K562 (cell line): ENCODE data around the gene CFAP54. TPM values are rescaled to one million over a fixed set of nuclear protein-coding genes. Genes with fewer than 3 reads are reported as not detected.

Source experiments
- ATAC-seq: fragments of 200-7000 bp; cut with Tn5 transposase; 3 replicates; pipeline ENCODE4 v1.9.1; 2020; ENCODE audit warnings: moderate library complexity
- BruUV-seq: library from RNA; stranded (reverse); fragments of 400-500 nt; replicated peaks from 2 replicates; lab custom pipeline; 2021; lab: Mats Ljungman, UMichigan
- CTCF ChIA-PET: fragments of 300-600 bp; formaldehyde crosslinking; extraction: SDS; loops from one replicate; lab custom pipeline; 2021; ENCODE audit warnings: low intra/inter-chr PET ratio; lab: Yijun Ruan, JAX
- POLR2A ChIA-PET: fragments of 300-600, 350-650 bp; sonication (Branson Sonifier 250); formaldehyde crosslinking; extraction: SDS; loops from one replicate; lab custom pipeline; 2021; ENCODE audit warnings: antibody characterized with exemption, inconsistent platforms; lab: Yijun Ruan, JAX
- DNase-seq, 4 experiments: peaks; one replicate each; pipeline versions ENCODE4 v3.0.0 to v3.0.0-alpha.2; 2011 to 2018; ENCODE audit warnings: low spot score in 3 of 4, mixed read lengths in 3 of 4; ENCODE audit errors: extremely low read depth in 1 of 4
- FAIRE-seq: peaks from 2 replicates; lab custom pipeline; 2011; peaks lifted over from hg19 to GRCh38; lab: Jason Lieb, UNC
- H2AFZ ChIP-seq: 2 replicates; pipeline ENCODE4 v1.6.0; 2011; ENCODE audit warnings: low read depth, low read length, control low read depth, inconsistent platforms
- H3K27ac ChIP-seq: fragments of 200-600 bp; 3 replicates; pipeline ENCODE4 v1.8.0; 2011; ENCODE audit warnings: low read depth, mild to moderate bottlenecking, control low read depth, inconsistent platforms, low read length, moderate library complexity, mixed read lengths; ENCODE audit errors: extremely low read depth
- H3K27me3 ChIP-seq, 2 experiments: fragments of 300-600 bp in 1 of 2; 2 replicates in 1 of 2; 3 replicates in 1 of 2; pipeline versions ENCODE4 v1.6.0 to v1.8.0; 2011; ENCODE audit warnings: inconsistent platforms in 2 of 2, low read length in 2 of 2, mild to moderate bottlenecking in 1 of 2, mixed read lengths in 1 of 2, moderate library complexity in 1 of 2; ENCODE audit not compliant: control insufficient read depth in 2 of 2, insufficient read depth in 2 of 2
- H3K36me3 ChIP-seq: fragments of 300-600 bp; 3 replicates; pipeline ENCODE4 v1.8.0; 2011; ENCODE audit warnings: mild to moderate bottlenecking, low read length, inconsistent platforms; ENCODE audit not compliant: control insufficient read depth, insufficient read depth
- H3K4me1 ChIP-seq, 2 experiments: fragments of 200-600 bp in 1 of 2; replicated peaks in 1 of 2; 2 replicates in 1 of 2; 3 replicates in 1 of 2; pipeline versions ENCODE4 v1.5.1 to v1.8.0; 2011; ENCODE audit warnings: inconsistent platforms in 2 of 2, low read length in 2 of 2, mild to moderate bottlenecking in 1 of 2, mixed read lengths in 1 of 2, moderate library complexity in 1 of 2; ENCODE audit not compliant: control insufficient read depth in 2 of 2, insufficient read depth in 2 of 2
- H3K4me2 ChIP-seq: 2 replicates; pipeline ENCODE4 v1.6.1; 2011; ENCODE audit warnings: low read length, control low read depth, inconsistent platforms, mixed read lengths; ENCODE audit not compliant: insufficient read depth
- H3K4me3 ChIP-seq: fragments of 200-600 bp; sonication (generic), shearing (Covaris generic); 2 replicates; pipeline ENCODE4 v1.5.1; 2016; ENCODE audit warnings: control low read depth, inconsistent platforms
- H3K79me2 ChIP-seq: fragments of 200-600 bp; 3 replicates; pipeline ENCODE4 v1.8.0; 2011; ENCODE audit warnings: low read length, inconsistent platforms; ENCODE audit not compliant: control insufficient read depth, insufficient read depth
- H3K9ac ChIP-seq, 2 experiments: 2 replicates each; pipeline versions ENCODE4 v1.6.0 to v1.6.1; 2011; ENCODE audit warnings: low read depth in 2 of 2, low read length in 2 of 2, control low read depth in 1 of 2, inconsistent platforms in 1 of 2, mild to moderate bottlenecking in 1 of 2, mixed read lengths in 1 of 2; ENCODE audit not compliant: insufficient read depth in 1 of 2
- H3K9me1 ChIP-seq: one replicate; pipeline ENCODE4 v1.6.0; 2011; ENCODE audit warnings: inconsistent platforms, mild to moderate bottlenecking, low read length, moderate library complexity; ENCODE audit not compliant: control insufficient read depth, insufficient read depth
- H3K9me3 ChIP-seq: replicated peaks from 2 replicates; pipeline ENCODE4 v1.5.1; 2011; ENCODE audit warnings: low read depth, low read length, inconsistent platforms; ENCODE audit not compliant: control insufficient read depth, insufficient read depth
- H4K20me1 ChIP-seq: replicated peaks from 2 replicates; pipeline ENCODE4 v1.6.1; 2011; ENCODE audit warnings: low read length, inconsistent platforms, mixed read lengths; ENCODE audit not compliant: control insufficient read depth, insufficient read depth
- ATF7 ChIP-seq: fragments of 450-650 bp; IDR thresholded peaks from 2 replicates; pipeline ENCODE4 v1.7.1; 2014; ENCODE audit warnings: mild to moderate bottlenecking, moderate library complexity
- CEBPB ChIP-seq: fragments of 450-650 bp; IDR thresholded peaks from 2 replicates; pipeline ENCODE4 v1.6.1; 2016; ENCODE audit warnings: missing genetic modification characterization, missing compliant biosample characterization
- DPF2 ChIP-seq: fragments of 450-650 bp; IDR thresholded peaks from 2 replicates; pipeline ENCODE4 v1.6.1; 2016
- IRF9 ChIP-seq: fragments of 450-650 bp; IDR thresholded peaks from 2 replicates; pipeline ENCODE4 v1.6.1; 2016; ENCODE audit warnings: missing biosample characterization, missing genetic modification characterization
- TAL1 ChIP-seq: fragments of 450-650 bp; IDR thresholded peaks from 2 replicates; pipeline ENCODE4 v1.6.1; 2016; ENCODE audit warnings: mild to moderate bottlenecking
- ZBTB5 ChIP-seq: fragments of 450-650 bp; IDR thresholded peaks from 2 replicates; pipeline ENCODE4 v1.6.1; 2017; ENCODE audit warnings: antibody characterized with exemption
- ZNF232 ChIP-seq: sonication (generic); formaldehyde crosslinking; IDR thresholded peaks from 2 replicates; pipeline ENCODE4 v1.8.0; 2022; ENCODE audit warnings: mild to moderate bottlenecking, missing genetic modification reagents
- ZNF766 ChIP-seq: fragments of 200-800 bp; sonication (Bioruptor generic); conservative IDR thresholded peaks from 2 replicates; pipeline ENCODE4 v1.6.1; 2016; ENCODE audit warnings: missing genetic modification characterization, missing compliant biosample characterization
- WGBS: fragments of 100-300 bp; shearing (Covaris generic); methylation state at CpG from one replicate; pipeline ENCODE4 v1.1.6; 2016; ENCODE audit warnings: low coverage, mixed read lengths; ENCODE audit not compliant: insufficient coverage; ENCODE audit errors: missing lambda C conversion rate; 5-methylcytosine and 5-hydroxymethylcytosine counted together
- in situ Hi-C: fragments of 300-500 bp; cut with MboI; formaldehyde crosslinking; loops from 4 replicates; pipeline ENCODE4 v1.15.0; 2018; ENCODE audit warnings: inconsistent platforms, mixed read lengths
- intact Hi-C: fragments of 100-400 bp; cut with micrococcal nuclease; formaldehyde crosslinking; loops from 2 replicates; pipeline ENCODE4 v1.14.2; 2022
- polyA plus RNA-seq, 8 experiments: library from polyadenylated mRNA; depleted of rRNA in 4 of 8; stranded (reverse) in 5 of 8; unstranded in 3 of 8; fragments of >200 nt; fragmentation: Nextera tagmentation in 2 of 8; fragmentation: Illumina TruSeq in 1 of 8; extraction: Ambion mirVana in 2 of 8; extraction: Trizol in 1 of 8; gene quantifications; 2 replicates each; pipeline versions ENCODE4 v1.2.1 to v1.2.3, GENCODE V29; 2011 to 2014; ENCODE audit warnings: inconsistent platforms in 1 of 8, missing spikeins in 1 of 8
- total RNA-seq, 7 experiments: library from RNA; depleted of rRNA in 6 of 7; stranded (reverse); fragments of >200 nt in 6 of 7; fragmentation: Illumina TruSeq in 2 of 7; extraction: Trizol in 2 of 7; gene quantifications; 2 replicates each; pipeline versions ENCODE4 v1.2.1 to v1.2.3, GENCODE V29; 2011 to 2021; ENCODE audit warnings: low replicate concordance in 1 of 7
- TF ChIP-seq, protein P1 (sequence below), 2 experiments: fragments of 450-650 bp; formaldehyde crosslinking in 1 of 2; IDR thresholded peaks; 2 replicates each; pipeline versions ENCODE4 v1.4.0 to v1.6.1; 2014 to 2020; ENCODE audit warnings: mild to moderate bottlenecking in 2 of 2, borderline replicate concordance in 1 of 2, low read depth in 1 of 2
- TF ChIP-seq, protein P2 (sequence below), 2 experiments: fragments of 450-650 bp; conservative IDR thresholded peaks; 2 replicates each; pipeline ENCODE4 v1.6.1; 2017; ENCODE audit warnings: mild to moderate bottlenecking in 2 of 2, moderate library complexity in 2 of 2

The CFAP54 gene
- total and polyA plus RNA-seq, 9 of the 15 experiments (the other 6 are each of a cell fraction or from before 2014, with no cell fraction given) = 0.03 to 0.23 (median 0.10) TPM; not detected in 3

- no peaks in the 10 kb centered on the region; a peak in 2 of 5 replicates for H3K4me1 ChIP-seq
- DNase-seq (peak in 2 of 4 experiments; percentile 13 to 15), FAIRE-seq (peak; percentile 11), ATAC-seq (no peak)
- no TSS peak for BruUV-seq
- H3K4me3 ChIP-seq = no peak overlapping the region
- no peaks in the 10 kb centered on the region for H4K20me1 ChIP-seq
- intact Hi-C loops (no loop called here), in situ Hi-C loops (no loop called here)
- H3K4me2 ChIP-seq = peak overlapping the region; percentile 14; the same call in 1 of the 2 replicates
- peak overlapping the region; percentile 44 for H2AFZ ChIP-seq
- H3K27ac ChIP-seq = no peak overlapping the region
- CTCF ChIA-PET = no interaction called here
- 6% methylated on average over 5 of the region's 5 CpGs for WGBS
- no peaks in the 10 kb centered on the region for H3K9me3 ChIP-seq
- no peaks in the 10 kb centered on the region for H3K36me3 ChIP-seq
- POLR2A ChIA-PET = no interaction called here
- H3K79me2 ChIP-seq = no peaks in the 10 kb centered on the region
- no peaks in the 10 kb centered on the region for H3K27me3 ChIP-seq
- no peak overlapping the region for H3K9ac ChIP-seq
- H3K9me1 ChIP-seq = no peaks in the 10 kb centered on the region
- TF ChIP-seq IRF9 (tag) (peak; percentile 53; the same call in 1 of the 2 replicates), ZNF232 (CRISPR knock-in tag) (no peak), CEBPB (tag) (peak; percentile 58), ATF7 (0 out of 2 replicates have a peak, but pooled peaks have one; percentile 25), TAL1 (peak; percentile 61), DPF2 (0 out of 2 replicates have a peak, but pooled peaks have one; percentile 27), ZBTB5 (no peak), ZNF766 (0 out of 2 replicates have a peak, but pooled peaks have one; percentile 3)
- TF ChIP-seq, protein P1, sequence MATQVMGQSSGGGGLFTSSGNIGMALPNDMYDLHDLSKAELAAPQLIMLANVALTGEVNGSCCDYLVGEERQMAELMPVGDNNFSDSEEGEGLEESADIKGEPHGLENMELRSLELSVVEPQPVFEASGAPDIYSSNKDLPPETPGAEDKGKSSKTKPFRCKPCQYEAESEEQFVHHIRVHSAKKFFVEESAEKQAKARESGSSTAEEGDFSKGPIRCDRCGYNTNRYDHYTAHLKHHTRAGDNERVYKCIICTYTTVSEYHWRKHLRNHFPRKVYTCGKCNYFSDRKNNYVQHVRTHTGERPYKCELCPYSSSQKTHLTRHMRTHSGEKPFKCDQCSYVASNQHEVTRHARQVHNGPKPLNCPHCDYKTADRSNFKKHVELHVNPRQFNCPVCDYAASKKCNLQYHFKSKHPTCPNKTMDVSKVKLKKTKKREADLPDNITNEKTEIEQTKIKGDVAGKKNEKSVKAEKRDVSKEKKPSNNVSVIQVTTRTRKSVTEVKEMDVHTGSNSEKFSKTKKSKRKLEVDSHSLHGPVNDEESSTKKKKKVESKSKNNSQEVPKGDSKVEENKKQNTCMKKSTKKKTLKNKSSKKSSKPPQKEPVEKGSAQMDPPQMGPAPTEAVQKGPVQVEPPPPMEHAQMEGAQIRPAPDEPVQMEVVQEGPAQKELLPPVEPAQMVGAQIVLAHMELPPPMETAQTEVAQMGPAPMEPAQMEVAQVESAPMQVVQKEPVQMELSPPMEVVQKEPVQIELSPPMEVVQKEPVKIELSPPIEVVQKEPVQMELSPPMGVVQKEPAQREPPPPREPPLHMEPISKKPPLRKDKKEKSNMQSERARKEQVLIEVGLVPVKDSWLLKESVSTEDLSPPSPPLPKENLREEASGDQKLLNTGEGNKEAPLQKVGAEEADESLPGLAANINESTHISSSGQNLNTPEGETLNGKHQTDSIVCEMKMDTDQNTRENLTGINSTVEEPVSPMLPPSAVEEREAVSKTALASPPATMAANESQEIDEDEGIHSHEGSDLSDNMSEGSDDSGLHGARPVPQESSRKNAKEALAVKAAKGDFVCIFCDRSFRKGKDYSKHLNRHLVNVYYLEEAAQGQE (IDR thresholded peaks at IDR 0.05; ENCODE audit: borderline replicate concordance) = no peak
- TF ChIP-seq, protein P1 (CRISPR knock-in tag; IDR thresholded peaks at IDR 0.05; ENCODE audit: low read depth) = no peak
- TF ChIP-seq, protein P2, sequence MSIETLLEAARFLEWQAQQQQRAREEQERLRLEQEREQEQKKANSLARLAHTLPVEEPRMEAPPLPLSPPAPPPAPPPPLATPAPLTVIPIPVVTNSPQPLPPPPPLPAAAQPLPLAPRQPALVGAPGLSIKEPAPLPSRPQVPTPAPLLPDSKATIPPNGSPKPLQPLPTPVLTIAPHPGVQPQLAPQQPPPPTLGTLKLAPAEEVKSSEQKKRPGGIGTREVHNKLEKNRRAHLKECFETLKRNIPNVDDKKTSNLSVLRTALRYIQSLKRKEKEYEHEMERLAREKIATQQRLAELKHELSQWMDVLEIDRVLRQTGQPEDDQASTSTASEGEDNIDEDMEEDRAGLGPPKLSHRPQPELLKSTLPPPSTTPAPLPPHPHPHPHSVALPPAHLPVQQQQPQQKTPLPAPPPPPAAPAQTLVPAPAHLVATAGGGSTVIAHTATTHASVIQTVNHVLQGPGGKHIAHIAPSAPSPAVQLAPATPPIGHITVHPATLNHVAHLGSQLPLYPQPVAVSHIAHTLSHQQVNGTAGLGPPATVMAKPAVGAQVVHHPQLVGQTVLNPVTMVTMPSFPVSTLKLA (conservative IDR thresholded peaks at IDR 0.05) = no peak
Measured at GRCh38 chr12:96472384-96472783, 17.0 kb upstream of the CFAP54 start.
